GM23338 (cell line): ENCODE data around the gene PPY. TPM values are rescaled to one million over a fixed set of nuclear protein-coding genes. Genes with fewer than 3 reads are reported as not detected.

Source experiments
- ATAC-seq: fragments of 200-7000 bp; cut with Tn5 transposase; 3 replicates; pipeline ENCODE4 v1.9.1; 2020
- DNase-seq: peaks from one replicate; pipeline ENCODE4 v3.0.0-alpha.2; 2015; ENCODE audit warnings: low spot score
- H2AFZ ChIP-seq: fragments of 200-600 bp; sonication (generic); 2 replicates; pipeline ENCODE4 v1.8.0; 2016; ENCODE audit warnings: antibody characterized with exemption, mild to moderate bottlenecking, moderate library complexity
- H3F3A ChIP-seq: fragments of 200-600 bp; sonication (generic); replicated peaks from 2 replicates; pipeline ENCODE4 v1.8.0; 2017; ENCODE audit warnings: antibody characterized with exemption, mixed run types, low read depth
- H3K27ac ChIP-seq: fragments of 200-600 bp; sonication (generic); 2 replicates; pipeline ENCODE4 v1.6.1; 2016; ENCODE audit warnings: low read depth
- H3K27me3 ChIP-seq: fragments of 200-600 bp; sonication (generic); 2 replicates; pipeline ENCODE4 v1.8.0; 2016; ENCODE audit warnings: mild to moderate bottlenecking, mixed run types, moderate library complexity; ENCODE audit not compliant: insufficient read depth
- H3K36me3 ChIP-seq: fragments of 200-600 bp; sonication (generic); 2 replicates; pipeline ENCODE4 v1.8.0; 2016; ENCODE audit warnings: mild to moderate bottlenecking; ENCODE audit not compliant: insufficient read depth
- H3K4me1 ChIP-seq: fragments of 200-600 bp; sonication (generic); 2 replicates; pipeline ENCODE4 v1.8.0; 2016; ENCODE audit warnings: mild to moderate bottlenecking, moderate library complexity; ENCODE audit not compliant: insufficient read depth
- H3K4me2 ChIP-seq: fragments of 200-600 bp; sonication (generic); 2 replicates; pipeline ENCODE4 v1.7.1; 2017; ENCODE audit warnings: mixed run types
- H3K4me3 ChIP-seq: fragments of 200-600 bp; sonication (generic); 2 replicates; pipeline ENCODE4 v1.6.1; 2016; ENCODE audit warnings: mixed run types
- H3K79me2 ChIP-seq: fragments of 200-600 bp; sonication (generic); replicated peaks from 2 replicates; pipeline ENCODE4 v1.8.0; 2017; ENCODE audit warnings: mild to moderate bottlenecking; ENCODE audit not compliant: insufficient read depth
- H3K9me2 ChIP-seq: fragments of 200-600 bp; sonication (generic); 2 replicates; pipeline ENCODE4 v1.8.0; 2017; ENCODE audit not compliant: insufficient read depth
- H4K20me1 ChIP-seq: fragments of 200-600 bp; sonication (generic); replicated peaks from 2 replicates; pipeline ENCODE4 v1.8.0; 2017; ENCODE audit warnings: mild to moderate bottlenecking; ENCODE audit not compliant: insufficient read depth
- H3K27ac Mint-ChIP-seq: 2 replicates; pipeline ENCODE4 v1.8.0; 2020; ENCODE audit warnings: inconsistent platforms, mild to moderate bottlenecking, moderate library complexity, mixed read lengths
- H3K27me3 Mint-ChIP-seq: 3 replicates; pipeline ENCODE4 v1.8.0; 2022; ENCODE audit warnings: low read depth, mild to moderate bottlenecking, moderate library complexity, mixed read lengths, inconsistent platforms; ENCODE audit not compliant: insufficient read depth, poor library complexity
- H3K36me3 Mint-ChIP-seq: 3 replicates; pipeline ENCODE4 v1.8.0; 2021; ENCODE audit warnings: low read depth, mild to moderate bottlenecking, inconsistent platforms, moderate library complexity, mixed read lengths
- H3K4me1 Mint-ChIP-seq: 3 replicates; pipeline ENCODE4 v1.8.0; 2020; ENCODE audit warnings: mild to moderate bottlenecking, inconsistent platforms, mixed read lengths
- H3K4me3 Mint-ChIP-seq: 3 replicates; pipeline ENCODE4 v1.8.0; 2021; ENCODE audit warnings: moderate library complexity, mild to moderate bottlenecking, inconsistent platforms, mixed read lengths
- H3K9me3 Mint-ChIP-seq: 3 replicates; pipeline ENCODE4 v1.8.0; 2020; ENCODE audit warnings: moderate library complexity, mild to moderate bottlenecking, inconsistent platforms, mixed read lengths
- CREB1 ChIP-seq: fragments of 250-450 bp; sonication (Bioruptor Pico); IDR thresholded peaks from 2 replicates; pipeline ENCODE4 v1.5.0; 2020; ENCODE audit warnings: low read depth, mild to moderate bottlenecking, moderate library complexity
- CTCF ChIP-seq, 2 experiments: fragments of 200-600 bp in 1 of 2; sonication (generic) in 1 of 2; conservative IDR thresholded peaks; 2 replicates each; pipeline versions ENCODE4 v1.5.1 to v1.6.1; 2016 to 2017; ENCODE audit warnings: antibody characterized with exemption in 2 of 2, low read depth in 2 of 2, mild to moderate bottlenecking in 2 of 2, moderate library complexity in 1 of 2
- POLR2AphosphoS5 ChIP-seq: IDR thresholded peaks from 2 replicates; pipeline ENCODE4 v1.6.1; 2016; ENCODE audit warnings: antibody characterized with exemption, low read depth
- REST ChIP-seq: IDR thresholded peaks from one replicate; pipeline ENCODE4 v1.6.1; 2018; ENCODE audit warnings: antibody characterized with exemption; ENCODE audit not compliant: unreplicated experiment
- polyA plus RNA-seq: library from polyadenylated mRNA; unstranded; fragments of >200 nt; fragmentation: Nextera tagmentation; extraction: Ambion mirVana; gene quantifications from 2 replicates; pipeline ENCODE4 v1.2.1, GENCODE V29; 2016
- total RNA-seq: library from RNA; depleted of rRNA; stranded (reverse); fragments of >200 nt; shearing (Covaris generic); gene quantifications from 2 replicates; pipeline ENCODE4 v1.2.3, GENCODE V29; 2014
- TF ChIP-seq, protein P1 (sequence below): fragments of 250-450 bp; sonication (Bioruptor Pico); IDR thresholded peaks from 2 replicates; pipeline ENCODE4 v1.5.0; 2020; ENCODE audit warnings: mild to moderate bottlenecking, moderate library complexity

Gene PPY
- total and polyA plus RNA-seq, 2 experiments from 2014 or later: 0.94 TPM; not detected in 1

GRCh38 chr17:43932357-43932756, 9.9 kb downstream of the PPY start:
- H3K27me3 ChIP-seq: peaks cover 27% of the 10 kb centered on the region
- no peaks in the 10 kb centered on the region; the same call in 2 of the 3 replicates for H3K36me3 Mint-ChIP-seq

GRCh38 chr17:43931062-43931571, 11.2 kb downstream of the PPY start:
- Histone ChIP-seq H3F3A (no peaks in the 10 kb centered on the region), H3K79me2 (no peaks in the 10 kb centered on the region), H3K27ac (no peak overlapping the region), H3K9me2 (0 out of 2 replicates have a peak, but pooled peaks cover 5% of the 10 kb centered on the region), H3K4me2 (no peak overlapping the region), H3K36me3 (no peaks in the 10 kb centered on the region), H3K27me3 (peaks cover 31% of the 10 kb centered on the region), H4K20me1 (no peaks in the 10 kb centered on the region), H2AFZ (no peak overlapping the region), H3K4me3 (no peak overlapping the region), H3K4me1 (peaks cover 6% of the 10 kb centered on the region)
- Mint-ChIP-seq H3K27ac (no peak overlapping the region), H3K9me3 (0 out of 3 replicates have a peak, but pooled peaks cover 2% of the 10 kb centered on the region), H3K36me3 (no peaks in the 10 kb centered on the region; the same call in 2 of the 3 replicates), H3K4me3 (no peak overlapping the region), H3K4me1 (peaks cover 9% of the 10 kb centered on the region), H3K27me3 (peaks cover 24% of the 10 kb centered on the region)
- no peak for ATAC-seq
- no peak for DNase-seq
- TF ChIP-seq, protein P1, sequence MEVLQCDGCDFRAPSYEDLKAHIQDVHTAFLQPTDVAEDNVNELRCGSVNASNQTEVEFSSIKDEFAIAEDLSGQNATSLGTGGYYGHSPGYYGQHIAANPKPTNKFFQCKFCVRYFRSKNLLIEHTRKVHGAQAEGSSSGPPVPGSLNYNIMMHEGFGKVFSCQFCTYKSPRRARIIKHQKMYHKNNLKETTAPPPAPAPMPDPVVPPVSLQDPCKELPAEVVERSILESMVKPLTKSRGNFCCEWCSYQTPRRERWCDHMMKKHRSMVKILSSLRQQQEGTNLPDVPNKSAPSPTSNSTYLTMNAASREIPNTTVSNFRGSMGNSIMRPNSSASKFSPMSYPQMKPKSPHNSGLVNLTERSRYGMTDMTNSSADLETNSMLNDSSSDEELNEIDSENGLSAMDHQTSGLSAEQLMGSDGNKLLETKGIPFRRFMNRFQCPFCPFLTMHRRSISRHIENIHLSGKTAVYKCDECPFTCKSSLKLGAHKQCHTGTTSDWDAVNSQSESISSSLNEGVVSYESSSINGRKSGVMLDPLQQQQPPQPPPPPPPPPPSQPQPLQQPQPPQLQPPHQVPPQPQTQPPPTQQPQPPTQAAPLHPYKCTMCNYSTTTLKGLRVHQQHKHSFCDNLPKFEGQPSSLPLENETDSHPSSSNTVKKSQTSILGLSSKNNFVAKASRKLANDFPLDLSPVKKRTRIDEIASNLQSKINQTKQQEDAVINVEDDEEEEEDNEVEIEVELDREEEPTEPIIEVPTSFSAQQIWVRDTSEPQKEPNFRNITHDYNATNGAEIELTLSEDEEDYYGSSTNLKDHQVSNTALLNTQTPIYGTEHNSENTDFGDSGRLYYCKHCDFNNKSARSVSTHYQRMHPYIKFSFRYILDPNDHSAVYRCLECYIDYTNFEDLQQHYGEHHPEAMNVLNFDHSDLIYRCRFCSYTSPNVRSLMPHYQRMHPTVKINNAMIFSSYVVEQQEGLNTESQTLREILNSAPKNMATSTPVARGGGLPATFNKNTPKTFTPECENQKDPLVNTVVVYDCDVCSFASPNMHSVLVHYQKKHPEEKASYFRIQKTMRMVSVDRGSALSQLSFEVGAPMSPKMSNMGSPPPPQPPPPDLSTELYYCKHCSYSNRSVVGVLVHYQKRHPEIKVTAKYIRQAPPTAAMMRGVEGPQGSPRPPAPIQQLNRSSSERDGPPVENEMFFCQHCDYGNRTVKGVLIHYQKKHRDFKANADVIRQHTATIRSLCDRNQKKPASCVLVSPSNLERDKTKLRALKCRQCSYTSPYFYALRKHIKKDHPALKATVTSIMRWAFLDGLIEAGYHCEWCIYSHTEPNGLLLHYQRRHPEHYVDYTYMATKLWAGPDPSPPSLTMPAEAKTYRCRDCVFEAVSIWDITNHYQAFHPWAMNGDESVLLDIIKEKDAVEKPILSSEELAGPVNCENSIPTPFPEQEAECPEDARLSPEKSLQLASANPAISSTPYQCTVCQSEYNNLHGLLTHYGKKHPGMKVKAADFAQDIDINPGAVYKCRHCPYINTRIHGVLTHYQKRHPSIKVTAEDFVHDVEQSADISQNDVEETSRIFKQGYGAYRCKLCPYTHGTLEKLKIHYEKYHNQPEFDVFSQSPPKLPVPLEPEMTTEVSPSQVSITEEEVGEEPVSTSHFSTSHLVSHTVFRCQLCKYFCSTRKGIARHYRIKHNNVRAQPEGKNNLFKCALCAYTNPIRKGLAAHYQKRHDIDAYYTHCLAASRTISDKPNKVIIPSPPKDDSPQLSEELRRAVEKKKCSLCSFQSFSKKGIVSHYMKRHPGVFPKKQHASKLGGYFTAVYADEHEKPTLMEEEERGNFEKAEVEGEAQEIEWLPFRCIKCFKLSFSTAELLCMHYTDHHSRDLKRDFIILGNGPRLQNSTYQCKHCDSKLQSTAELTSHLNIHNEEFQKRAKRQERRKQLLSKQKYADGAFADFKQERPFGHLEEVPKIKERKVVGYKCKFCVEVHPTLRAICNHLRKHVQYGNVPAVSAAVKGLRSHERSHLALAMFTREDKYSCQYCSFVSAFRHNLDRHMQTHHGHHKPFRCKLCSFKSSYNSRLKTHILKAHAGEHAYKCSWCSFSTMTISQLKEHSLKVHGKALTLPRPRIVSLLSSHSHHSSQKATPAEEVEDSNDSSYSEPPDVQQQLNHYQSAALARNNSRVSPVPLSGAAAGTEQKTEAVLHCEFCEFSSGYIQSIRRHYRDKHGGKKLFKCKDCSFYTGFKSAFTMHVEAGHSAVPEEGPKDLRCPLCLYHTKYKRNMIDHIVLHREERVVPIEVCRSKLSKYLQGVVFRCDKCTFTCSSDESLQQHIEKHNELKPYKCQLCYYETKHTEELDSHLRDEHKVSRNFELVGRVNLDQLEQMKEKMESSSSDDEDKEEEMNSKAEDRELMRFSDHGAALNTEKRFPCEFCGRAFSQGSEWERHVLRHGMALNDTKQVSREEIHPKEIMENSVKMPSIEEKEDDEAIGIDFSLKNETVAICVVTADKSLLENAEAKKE (CRISPR knock-in tag): no peak
- TF ChIP-seq CTCF (conservative IDR thresholded peaks at IDR 0.05; ENCODE audit: low read depth in 2 of 2) (no peak), CREB1 (CRISPR knock-in tag) (no peak)

More at GRCh38 chr17:43932357-43932756, 9.9 kb downstream of the PPY start:
- Mint-ChIP-seq H3K9me3 (no peaks in the 10 kb centered on the region), H3K27ac (no peak overlapping the region), H3K4me1 (peaks cover 8% of the 10 kb centered on the region), H3K4me3 (no peak overlapping the region), H3K27me3 (peaks cover 23% of the 10 kb centered on the region)
- DNase-seq: no peak
- TF ChIP-seq REST (no peak), POLR2AphosphoS5 (no peak)
- Histone ChIP-seq H3K79me2 (no peaks in the 10 kb centered on the region), H3K27ac (no peak overlapping the region), H3K9me2 (0 out of 2 replicates have a peak, but pooled peaks cover 5% of the 10 kb centered on the region), H3K4me1 (peaks cover 6% of the 10 kb centered on the region), H3K36me3 (no peaks in the 10 kb centered on the region), H2AFZ (no peak overlapping the region), H3F3A (no peaks in the 10 kb centered on the region), H3K4me2 (no peak overlapping the region), H3K4me3 (no peak overlapping the region), H4K20me1 (no peaks in the 10 kb centered on the region)
- ATAC-seq: no peak
